Esophagus muscularis mucosa (tissue), 4 donors: ENCODE measurements around the gene DEPDC1B. TPM values are rescaled to one million over a fixed set of nuclear protein-coding genes. Genes with fewer than 3 reads are reported as not detected.

Experiments
- DNase-seq: peaks from one replicate; pipeline ENCODE4 v3.0.0-alpha.2; 2017; ENCODE audit errors: extremely low spot score
- H3K27ac ChIP-seq, 4 donors: fragments of 200-600 bp; sonication (generic); replicated peaks in 1 of 4; 1 replicate in 3 of 4; 2 replicates in 1 of 4; pipeline ENCODE4 v1.5.1; 2016 to 2019; ENCODE audit warnings: mild to moderate bottlenecking in 1 of 4
- H3K27me3 ChIP-seq, 4 donors: fragments of 200-600 bp; sonication (generic); one replicate each; pipeline versions ENCODE4 v1.5.1 to v1.6.0; 2016 to 2019
- H3K36me3 ChIP-seq, 4 donors: fragments of 200-600 bp; sonication (generic); one replicate each; pipeline ENCODE4 v1.5.1; 2016 to 2019
- H3K4me1 ChIP-seq, 4 donors: fragments of 200-600 bp; sonication (generic); one replicate each; pipeline ENCODE4 v1.5.1; 2016 to 2019
- H3K4me3 ChIP-seq, 4 donors: fragments of 200-600 bp; sonication (generic); 1 replicate in 2 of 4; 2 replicates in 2 of 4; pipeline ENCODE4 v1.5.1; 2016 to 2019; ENCODE audit warnings: mild to moderate bottlenecking in 4 of 4, moderate library complexity in 1 of 4
- H3K9me3 ChIP-seq, 4 donors: fragments of 200-600 bp; sonication (generic); 1 replicate in 3 of 4; 2 replicates in 1 of 4; pipeline ENCODE4 v1.5.1; 2016 to 2019
- CTCF ChIP-seq, 3 experiments: fragments of 200-600 bp in 2 of 3; fragments of 450-650 bp in 1 of 3; sonication (generic) in 2 of 3; IDR thresholded peaks; one replicate each; pipeline ENCODE4 v1.5.1; 2017 to 2019; ENCODE audit warnings: antibody characterized with exemption in 3 of 3, mild to moderate bottlenecking in 2 of 3, moderate library complexity in 1 of 3
- EP300 ChIP-seq: sonication (generic); formaldehyde crosslinking; IDR thresholded peaks from one replicate; pipeline ENCODE4 v1.6.1; 2017; ENCODE audit warnings: antibody characterized with exemption
- POLR2A ChIP-seq: fragments of 450-650 bp; IDR thresholded peaks from one replicate; pipeline ENCODE4 v1.6.1; 2017; ENCODE audit warnings: antibody characterized with exemption, moderate library complexity, mild to moderate bottlenecking, low read depth
- POLR2AphosphoS5 ChIP-seq, 2 donors: sonication (generic); formaldehyde crosslinking; IDR thresholded peaks; one replicate each; pipeline ENCODE4 v1.6.1; 2017; ENCODE audit warnings: antibody characterized with exemption in 2 of 2
- WGBS: methylation state at CpG from one replicate; pipeline ENCODE4 v1.1.5; 2018; 5-methylcytosine and 5-hydroxymethylcytosine counted together
- intact Hi-C: fragments of 100-400 bp; cut with DNase I; formaldehyde crosslinking; loops from one replicate; pipeline ENCODE4 v1.15.1; 2023
- total RNA-seq, 4 donors: library from RNA; depleted of rRNA; stranded (reverse); fragments of >200 nt; gene quantifications; one replicate each; pipeline versions ENCODE4 v1.1.0 to v1.2.1, GENCODE V29; 2016

Gene DEPDC1B
- total RNA-seq, 4 donors from 2014 or later: 0.17 to 0.57 (median 0.42) TPM; not detected in 1

GRCh38 chr5:60668686-60669304, 31.2 kb downstream of the DEPDC1B start:
- intact Hi-C loops: loop anchor here (5.0 kb wide), 1 partner anchor 856 kb away; no protein-coding TSS in a partner anchor
- Histone ChIP-seq H3K27me3 (no peaks in the 10 kb centered on the region), H3K9me3 (no peaks in the 10 kb centered on the region), H3K4me1 (no peaks in the 10 kb centered on the region), H3K4me3 (no peak overlapping the region), H3K27ac (no peak overlapping the region), H3K36me3 (no peaks in the 10 kb centered on the region)
- DNase-seq: no peak
- TF ChIP-seq POLR2AphosphoS5 (IDR thresholded peaks at IDR 0.05) (no peak), CTCF (IDR thresholded peaks at IDR 0.05) (peak; percentile 39 to 60 (median 59))

- Histone ChIP-seq H3K36me3 (no peaks in the 10 kb centered on the region), H3K4me1 (no peaks in the 10 kb centered on the region), H3K27me3 (no peaks in the 10 kb centered on the region), H3K27ac (no peak overlapping the region), H3K9me3 (peaks cover 0 to 3% (median 0%) of the 10 kb centered on the region in 4 donors), H3K4me3 (no peak overlapping the region)
- no peak for DNase-seq
- TF ChIP-seq POLR2A: no peak
- no peak for TF ChIP-seq EP300
- no peak for TF ChIP-seq CTCF (IDR thresholded peaks at IDR 0.05)
- no peak for TF ChIP-seq POLR2AphosphoS5 (IDR thresholded peaks at IDR 0.05)
- 73% methylated on average over 3 of the region's 3 CpGs for WGBS
- intact Hi-C loops: loop anchor here (5.0 kb wide), 1 partner anchor 840 kb away; no protein-coding TSS in a partner anchor
These were observed 47.9 kb downstream of the DEPDC1B start for GRCh38 chr5:60651872-60652620.

GRCh38 chr5:60649288-60649917, 50.6 kb downstream of the DEPDC1B start:
- 14% methylated on average over 1 of the region's 1 CpG for WGBS
- no peaks in the 10 kb centered on the region for H3K36me3 ChIP-seq
- DNase-seq: no peak
- no peaks in the 10 kb centered on the region for H3K27me3 ChIP-seq
- H3K9me3 ChIP-seq: no peaks in the 10 kb centered on the region
- H3K4me1 ChIP-seq: no peaks in the 10 kb centered on the region
- no peak overlapping the region for H3K27ac ChIP-seq
- TF ChIP-seq POLR2A (no peak), POLR2AphosphoS5 (IDR thresholded peaks at IDR 0.05) (no peak), CTCF (IDR thresholded peaks at IDR 0.05) (peak; percentile 51 to 59 (median 54)), EP300 (no peak)
- intact Hi-C loops: no loop called here
- H3K4me3 ChIP-seq: no peak overlapping the region

- Histone ChIP-seq H3K9me3 (no peaks in the 10 kb centered on the region), H3K4me3 (no peak overlapping the region), H3K27me3 (no peaks in the 10 kb centered on the region), H3K4me1 (no peaks in the 10 kb centered on the region), H3K27ac (no peak overlapping the region), H3K36me3 (no peaks in the 10 kb centered on the region)
- no peak for DNase-seq
- intact Hi-C loops: no loop called here
- WGBS: 93% methylated on average over 2 of the region's 2 CpGs
- TF ChIP-seq POLR2A (no peak), POLR2AphosphoS5 (IDR thresholded peaks at IDR 0.05) (no peak), CTCF (IDR thresholded peaks at IDR 0.05) (no peak), EP300 (no peak)
These were observed 51.8 kb downstream of the DEPDC1B start for GRCh38 chr5:60648175-60648574.
